HS-27A (cell line): ENCODE data around the gene PALM.
A peak's percentile ranks its signal among the peaks of the same experiment; 100 is the strongest.
"Not testable (repeated sequence)": the region's sequence is repeated elsewhere in the genome, so short reads cannot be mapped to it uniquely, and the experiment has no call there.

ENCODE experiments used
- DNase-seq: peaks from one replicate; pipeline ENCODE4 v3.0.0-alpha.2; 2012; ENCODE audit warnings: low read depth, missing footprints

PALM gene

GRCh38 chr19:708154-709143, at the start of gene PALM:
PALM (plus strand) TSS chr19:708935; CDS start chr19:709147, 212 bp downstream.
- no peak for DNase-seq

- no peak for DNase-seq
Measured at GRCh38 chr19:660793-661426, 47.8 kb upstream of the PALM start.

GRCh38 chr19:661427-662196, 47.1 kb upstream of the PALM start:
- no peak for DNase-seq

- no peak for DNase-seq
Measured at GRCh38 chr19:662207-662961, 46.4 kb upstream of the PALM start.

GRCh38 chr19:662962-663681, 45.6 kb upstream of the PALM start, which contains the start of gene RNF126:
RNF126 (minus strand) TSS chr19:663214; CDS start chr19:663121, 93 bp downstream.
- no peak for DNase-seq

GRCh38 chr19:663682-664117, 45.0 kb upstream of the PALM start:
- DNase-seq: no peak

GRCh38 chr19:664913-665443, 43.8 kb upstream of the PALM start:
- DNase-seq: no peak

- DNase-seq: not testable (repeated sequence)
Measured at GRCh38 chr19:666985-667573, 41.7 kb upstream of the PALM start.

GRCh38 chr19:668675-669434, 39.9 kb upstream of the PALM start:
- DNase-seq: not testable (repeated sequence)

GRCh38 chr19:670609-671075, 38.1 kb upstream of the PALM start:
- DNase-seq: no peak

GRCh38 chr19:674282-675151, 34.2 kb upstream of the PALM start:
- DNase-seq: no peak

- no peak for DNase-seq
Measured at GRCh38 chr19:676007-676338, 32.8 kb upstream of the PALM start.

GRCh38 chr19:676339-677105, 32.2 kb upstream of the PALM start, which contains the start of gene FSTL3:
FSTL3 (plus strand) TSS chr19:676392; CDS start chr19:676424, 32 bp downstream.
- no peak for DNase-seq

GRCh38 chr19:677201-677600, 31.5 kb upstream of the PALM start:
- DNase-seq: peak; percentile 73

- no peak for DNase-seq
Measured at GRCh38 chr19:677601-678436, 30.9 kb upstream of the PALM start.

- no peak for DNase-seq
Measured at GRCh38 chr19:678791-679388, 29.8 kb upstream of the PALM start.
